ENCODE data around the gene CLSTN1.

CLSTN1 gene

DNA sequence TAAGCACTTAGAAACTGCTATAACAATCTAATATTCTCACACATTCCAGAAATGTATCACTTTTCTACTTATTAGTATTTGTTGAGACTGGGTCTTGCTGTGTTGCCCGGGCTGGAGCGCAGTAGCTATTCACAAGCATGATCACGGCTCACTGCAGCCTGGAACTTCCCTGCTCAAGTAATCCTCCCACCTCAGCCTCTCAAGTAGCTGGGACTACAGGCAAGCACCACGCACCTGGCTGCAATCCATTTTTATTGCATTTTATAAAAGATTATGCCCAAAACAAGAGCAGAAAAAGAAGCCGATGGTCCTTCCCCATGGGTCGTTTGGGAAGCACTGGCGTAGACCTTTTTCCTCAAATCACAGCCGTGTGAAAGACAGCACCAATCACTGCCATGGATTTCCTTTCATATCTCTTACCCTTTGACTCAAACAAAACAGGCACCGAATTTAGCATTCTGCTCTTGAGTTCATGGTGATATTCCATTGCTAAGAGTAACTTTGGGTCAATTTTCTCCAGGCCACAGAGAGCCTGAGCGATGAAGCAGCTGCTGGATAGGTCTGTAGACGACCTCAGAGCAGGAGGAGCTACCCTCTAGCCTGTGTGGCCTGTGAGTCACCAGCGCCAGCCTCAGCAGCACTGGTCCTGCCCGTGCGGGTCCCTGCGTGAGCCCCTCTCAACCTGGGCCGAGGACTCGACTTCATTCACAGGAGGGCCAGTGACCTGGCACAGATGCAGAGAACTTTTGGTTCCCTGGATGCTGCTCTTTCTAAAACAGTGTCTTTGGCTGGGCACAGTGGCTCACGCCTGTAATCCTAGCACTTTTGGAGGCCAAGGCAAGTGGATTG is 91.4 kb downstream of the CLSTN1 start:
- in situ Hi-C loops (cut with MboI; ENCODE audit: low sequenced_read_pairs), result no loop called here

DNA sequence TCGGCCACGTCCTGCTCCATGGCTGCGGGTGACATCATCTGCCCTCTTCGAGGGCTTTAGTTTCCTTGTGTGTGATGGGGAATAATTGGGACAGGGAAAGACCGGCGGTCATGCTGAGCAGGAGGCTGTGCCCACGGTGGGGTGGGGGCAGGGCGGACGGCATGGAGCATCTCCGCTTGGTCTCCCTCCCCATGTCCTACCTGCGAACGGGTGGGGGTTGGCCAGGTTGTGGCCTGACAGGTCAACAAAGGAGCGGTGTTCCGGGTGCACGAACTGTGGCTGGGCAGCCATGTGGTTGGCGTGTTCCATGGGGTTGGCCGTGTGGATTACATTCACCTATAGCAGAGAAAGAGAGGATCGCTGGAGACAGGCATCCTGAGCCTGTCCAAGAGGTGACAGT is 92.2 kb downstream of the CLSTN1 start:
- in situ Hi-C loops (cut with MboI; ENCODE audit: low sequenced_read_pairs), result no loop called here

DNA sequence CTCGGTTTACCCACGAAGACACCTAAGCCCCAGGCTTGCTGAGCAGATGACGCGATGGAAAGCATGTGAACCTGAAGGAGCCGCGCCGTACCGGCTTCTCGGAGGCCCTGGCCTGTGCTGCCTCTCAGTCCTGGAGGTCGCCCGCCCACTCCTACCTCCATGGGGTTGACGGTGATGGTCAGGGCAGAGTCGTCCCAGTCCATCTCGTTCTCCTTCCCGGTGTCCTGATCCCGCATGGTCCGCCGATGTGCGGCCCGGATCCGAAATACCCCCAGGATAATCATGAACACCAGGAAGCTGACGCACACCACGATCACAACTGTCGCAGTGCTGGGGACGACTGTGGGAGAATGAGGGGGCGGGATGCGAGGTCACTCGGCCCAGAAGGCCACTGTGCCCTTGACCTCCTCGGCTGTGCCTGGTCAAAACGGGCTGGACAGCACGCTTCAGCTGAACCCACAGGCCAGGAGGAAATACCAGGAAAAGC is 92.7 kb downstream of the CLSTN1 start:
- in situ Hi-C loops (cut with MboI; ENCODE audit: low sequenced_read_pairs), result no loop called here

DNA sequence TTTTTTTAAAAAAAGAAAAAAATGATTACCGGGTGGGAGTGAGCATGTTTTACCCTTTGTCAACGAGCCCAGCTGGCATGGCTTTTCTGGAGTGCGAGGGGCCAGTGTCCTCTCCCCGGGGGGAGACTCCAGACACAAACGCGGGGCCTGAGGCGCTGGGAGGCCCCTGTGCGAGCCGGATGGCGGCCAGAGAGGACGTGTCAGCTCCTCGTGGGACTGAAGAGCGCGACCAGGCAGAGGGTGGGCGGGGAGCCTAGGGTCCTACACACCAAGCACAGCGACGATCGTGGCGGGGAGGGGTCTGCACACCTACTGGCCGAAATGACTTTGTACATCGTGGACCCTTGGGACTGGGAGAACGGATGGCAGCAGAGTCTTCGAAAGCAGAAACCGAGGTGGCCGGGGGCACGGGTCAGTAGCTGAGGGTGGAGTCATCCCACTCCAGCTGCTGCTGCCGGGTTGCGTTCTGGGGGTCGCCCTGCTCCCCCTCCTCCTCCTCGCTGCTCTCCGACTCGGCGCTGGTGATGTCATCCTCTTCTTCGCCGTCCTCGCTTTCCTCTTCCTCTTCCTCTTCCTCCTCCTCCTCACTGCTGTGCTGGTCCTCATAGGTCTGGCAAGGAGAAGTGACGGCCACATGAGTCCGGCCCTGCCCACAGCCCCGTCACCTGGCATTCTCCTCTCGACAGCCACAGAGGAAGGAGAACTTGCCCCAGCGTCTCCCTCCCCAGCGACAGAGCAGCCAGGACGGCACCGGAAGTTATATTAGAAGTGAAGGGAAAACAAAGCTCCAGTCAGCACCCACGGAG is 93.5 kb downstream of the CLSTN1 start:
- in situ Hi-C loops (cut with MboI; ENCODE audit: low sequenced_read_pairs), result no loop called here

DNA sequence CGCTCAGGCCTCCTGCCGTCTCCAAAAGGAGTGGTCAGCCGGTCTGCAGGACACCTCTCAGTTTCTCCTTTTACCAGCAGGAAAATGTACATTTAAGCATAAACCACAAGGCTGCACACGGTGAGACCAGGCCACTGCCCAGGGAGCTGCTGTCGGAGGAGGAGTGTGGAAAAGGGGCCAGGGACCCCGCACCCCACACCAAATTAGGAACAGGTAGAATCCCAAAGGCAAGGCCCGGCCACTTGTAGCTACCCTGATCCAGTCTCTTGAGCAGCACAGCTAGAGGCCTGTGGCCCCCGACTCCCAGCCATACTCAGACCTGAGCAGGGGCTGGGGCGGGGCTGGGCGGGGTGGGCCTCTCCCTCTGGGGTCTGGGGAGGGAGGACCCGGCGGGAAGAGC is 94.2 kb downstream of the CLSTN1 start:
- in situ Hi-C loops (cut with MboI; ENCODE audit: low sequenced_read_pairs), result no loop called here

DNA sequence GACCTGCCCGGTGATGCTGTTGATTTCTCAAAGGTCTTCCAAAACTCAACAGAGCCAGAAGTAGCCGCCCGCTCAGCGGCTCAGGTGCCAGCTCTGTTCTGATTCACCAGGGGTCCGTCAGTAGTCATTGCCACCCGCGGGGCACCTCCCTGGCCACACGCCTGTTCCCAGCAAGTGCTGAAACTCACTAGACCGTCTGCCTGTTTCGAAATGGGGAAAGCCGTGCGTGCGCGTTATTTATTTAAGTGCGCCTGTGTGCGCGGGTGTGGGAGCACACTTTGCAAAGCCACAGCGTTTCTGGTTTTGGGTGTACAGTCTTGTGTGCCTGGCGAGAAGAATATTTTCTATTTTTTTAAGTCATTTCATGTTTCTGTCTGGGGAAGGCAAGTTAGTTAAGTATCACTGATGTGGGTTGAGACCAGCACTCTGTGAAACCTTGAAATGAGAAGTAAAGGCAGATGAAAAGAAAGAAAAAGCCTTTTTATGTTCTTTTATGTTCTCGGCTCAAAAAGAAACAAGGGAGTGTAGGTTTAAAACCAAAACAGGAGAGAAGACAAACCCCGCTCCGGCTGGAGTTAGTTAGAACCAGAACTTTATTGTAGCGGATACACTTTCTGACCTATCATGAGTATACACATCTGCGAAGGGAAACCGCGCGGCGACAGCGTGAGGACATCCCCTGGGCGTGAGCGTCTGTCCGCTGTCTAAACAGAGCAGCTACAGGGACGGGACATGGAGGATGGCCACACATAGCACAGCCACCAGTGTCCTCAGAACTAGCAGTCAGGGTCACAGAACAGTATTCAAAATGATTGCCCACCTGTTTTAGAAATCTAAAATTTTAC is 95.1 kb downstream of the CLSTN1 start:
- in situ Hi-C loops (cut with MboI; ENCODE audit: low sequenced_read_pairs), result no loop called here

DNA sequence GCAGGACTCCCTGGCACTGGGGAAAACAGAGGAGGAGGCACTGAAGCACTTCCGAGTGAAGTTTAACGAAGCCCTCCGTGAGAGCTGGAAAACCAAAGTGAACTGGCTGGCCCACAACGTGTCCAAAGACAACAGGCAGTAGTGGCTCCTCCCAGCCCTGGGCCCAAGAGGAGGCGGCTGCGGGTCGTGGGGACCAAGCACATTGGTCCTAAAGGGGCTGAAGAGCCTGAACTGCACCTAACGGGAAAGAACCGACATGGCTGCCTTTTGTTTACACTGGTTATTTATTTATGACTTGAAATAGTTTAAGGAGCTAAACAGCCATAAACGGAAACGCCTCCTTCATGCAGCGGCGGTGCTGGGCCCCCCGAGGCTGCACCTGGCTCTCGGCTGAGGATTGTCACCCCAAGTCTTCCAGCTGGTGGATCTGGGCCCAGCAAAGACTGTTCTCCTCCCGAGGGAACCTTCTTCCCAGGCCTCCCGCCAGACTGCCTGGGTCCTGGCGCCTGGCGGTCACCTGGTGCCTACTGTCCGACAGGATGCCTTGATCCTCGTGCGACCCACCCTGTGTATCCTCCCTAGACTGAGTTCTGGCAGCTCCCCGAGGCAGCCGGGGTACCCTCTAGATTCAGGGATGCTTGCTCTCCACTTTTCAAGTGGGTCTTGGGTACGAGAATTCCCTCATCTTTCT is 96.7 kb downstream of the CLSTN1 start:
- in situ Hi-C loops (cut with MboI; ENCODE audit: low sequenced_read_pairs), result no loop called here

DNA sequence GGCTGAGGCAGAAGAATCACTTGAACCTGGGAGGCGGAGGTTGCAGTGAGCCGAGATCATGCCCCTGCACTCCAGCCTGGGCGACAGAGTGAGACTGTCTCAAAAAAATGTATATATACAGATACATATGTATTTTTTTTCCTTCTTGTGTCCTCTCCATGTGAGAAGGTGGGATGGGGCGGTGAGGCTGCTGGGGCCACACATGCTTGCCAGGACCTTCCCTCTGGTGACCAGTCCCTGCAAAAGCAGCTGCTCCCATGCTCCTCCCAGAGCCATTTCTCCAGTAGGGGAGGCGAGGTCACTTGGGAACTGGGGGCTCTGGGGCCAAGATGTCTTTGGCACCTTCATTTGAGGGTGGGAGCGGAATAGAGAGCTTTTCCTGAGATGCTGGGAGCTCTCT is 97.4 kb downstream of the CLSTN1 start:
- in situ Hi-C loops (cut with MboI; ENCODE audit: low sequenced_read_pairs), result no loop called here

DNA sequence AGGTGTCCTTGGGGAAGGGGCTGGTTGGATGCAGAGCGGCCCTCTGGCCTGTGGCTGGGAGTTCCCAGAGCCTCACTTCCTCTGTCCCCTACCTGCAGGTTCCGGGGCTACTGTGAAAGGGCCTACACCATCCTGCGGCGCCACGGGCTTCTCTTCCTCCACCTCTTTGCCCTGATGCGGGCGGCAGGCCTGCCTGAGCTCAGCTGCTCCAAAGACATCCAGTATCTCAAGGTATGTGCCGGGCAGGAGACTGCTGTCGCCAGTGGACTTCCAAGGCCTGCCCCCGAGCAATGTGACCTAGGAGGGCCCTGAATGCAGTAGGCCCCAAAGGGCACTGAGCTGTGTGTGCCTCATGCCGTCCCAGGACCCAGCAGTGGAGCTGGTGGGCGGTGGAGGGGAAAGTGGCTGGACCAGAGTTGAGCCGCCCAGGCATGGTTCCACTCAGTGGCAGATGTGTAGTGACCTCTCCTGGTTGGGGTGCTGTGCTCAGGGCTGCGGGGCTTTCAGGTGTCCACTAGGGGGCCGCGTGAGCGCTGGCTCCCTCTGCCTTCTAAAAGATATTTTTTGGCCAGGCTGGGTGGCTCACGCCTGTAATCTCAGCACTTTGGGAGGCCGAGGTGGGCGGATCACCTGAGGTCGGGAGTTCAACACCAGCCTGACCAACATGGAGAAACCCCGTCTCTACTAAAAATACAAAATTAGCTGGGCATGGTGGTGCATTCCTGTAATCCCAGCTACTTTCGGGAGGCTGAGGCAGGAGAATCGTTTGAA is 98.9 kb downstream of the CLSTN1 start:
- in situ Hi-C loops (cut with MboI; ENCODE audit: low sequenced_read_pairs), result no loop called here

DNA sequence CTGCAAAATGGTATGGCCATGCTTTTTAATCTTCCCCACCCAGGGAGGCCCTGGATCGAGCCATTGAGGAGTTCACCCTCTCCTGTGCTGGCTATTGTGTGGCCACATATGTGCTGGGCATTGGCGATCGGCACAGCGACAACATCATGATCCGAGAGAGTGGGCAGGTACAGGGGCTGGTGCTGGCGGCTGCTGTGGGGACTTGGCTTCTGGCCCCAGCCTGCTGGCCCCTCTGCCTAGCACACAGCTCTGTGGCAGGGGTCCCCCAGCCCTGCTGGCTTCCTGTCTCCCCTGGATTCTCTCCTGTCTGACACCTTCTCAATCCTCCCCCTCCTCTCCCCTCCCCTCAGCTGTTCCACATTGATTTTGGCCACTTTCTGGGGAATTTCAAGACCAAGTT is 99.8 kb downstream of the CLSTN1 start:
- in situ Hi-C loops (cut with MboI; ENCODE audit: low sequenced_read_pairs), result no loop called here

DNA sequence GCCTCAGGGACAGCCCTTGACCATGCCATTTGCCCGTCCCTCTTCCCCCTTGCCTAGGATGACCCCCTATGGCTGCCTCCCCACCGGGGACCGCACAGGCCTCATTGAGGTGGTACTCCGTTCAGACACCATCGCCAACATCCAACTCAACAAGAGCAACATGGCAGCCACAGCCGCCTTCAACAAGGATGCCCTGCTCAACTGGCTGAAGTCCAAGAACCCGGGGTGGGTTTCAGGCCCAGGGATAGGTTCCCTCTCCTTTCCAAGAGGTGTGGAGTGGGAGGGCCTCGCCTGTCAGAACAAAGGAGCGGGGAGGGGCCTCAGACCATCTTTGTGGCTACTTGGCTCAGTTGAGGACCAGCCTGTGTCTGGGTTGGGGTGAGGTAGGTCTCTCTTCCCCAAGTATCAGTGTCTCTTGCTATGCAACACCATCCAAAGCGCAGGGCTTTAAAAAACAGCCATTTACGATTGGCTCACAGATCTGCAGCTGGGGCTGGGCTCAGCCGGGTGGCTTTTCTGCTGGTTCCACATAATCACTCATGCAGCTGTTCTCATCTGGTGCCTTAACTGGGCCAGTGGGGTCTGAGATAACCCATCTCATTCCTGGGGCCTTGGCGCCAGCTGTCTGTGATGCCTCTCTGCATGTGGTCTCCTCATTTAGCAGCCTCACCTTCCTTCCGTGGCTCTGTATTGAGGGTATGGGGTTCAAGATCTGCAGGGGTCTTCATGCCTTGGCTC is 100.5 kb downstream of the CLSTN1 start:
- in situ Hi-C loops (cut with MboI; ENCODE audit: low sequenced_read_pairs), result no loop called here

DNA sequence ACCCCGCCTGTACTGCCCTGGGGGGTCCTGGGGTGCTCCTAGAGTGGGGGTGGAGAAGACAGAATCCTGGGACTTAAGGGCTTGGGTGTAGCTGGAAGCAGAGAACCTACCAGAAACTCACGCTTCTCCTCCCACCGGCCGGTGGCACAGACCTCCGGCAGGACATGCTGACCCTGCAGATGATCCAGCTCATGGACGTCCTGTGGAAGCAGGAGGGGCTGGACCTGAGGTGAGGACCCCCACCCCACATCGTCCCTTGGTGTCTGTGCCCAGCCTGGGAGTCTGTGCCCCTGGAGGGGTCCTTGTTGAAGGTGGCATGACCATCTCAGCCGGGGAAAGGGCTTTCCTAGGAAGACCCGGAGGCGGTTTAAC is 101.4 kb downstream of the CLSTN1 start:
- in situ Hi-C loops (cut with MboI; ENCODE audit: low sequenced_read_pairs), result no loop called here

DNA sequence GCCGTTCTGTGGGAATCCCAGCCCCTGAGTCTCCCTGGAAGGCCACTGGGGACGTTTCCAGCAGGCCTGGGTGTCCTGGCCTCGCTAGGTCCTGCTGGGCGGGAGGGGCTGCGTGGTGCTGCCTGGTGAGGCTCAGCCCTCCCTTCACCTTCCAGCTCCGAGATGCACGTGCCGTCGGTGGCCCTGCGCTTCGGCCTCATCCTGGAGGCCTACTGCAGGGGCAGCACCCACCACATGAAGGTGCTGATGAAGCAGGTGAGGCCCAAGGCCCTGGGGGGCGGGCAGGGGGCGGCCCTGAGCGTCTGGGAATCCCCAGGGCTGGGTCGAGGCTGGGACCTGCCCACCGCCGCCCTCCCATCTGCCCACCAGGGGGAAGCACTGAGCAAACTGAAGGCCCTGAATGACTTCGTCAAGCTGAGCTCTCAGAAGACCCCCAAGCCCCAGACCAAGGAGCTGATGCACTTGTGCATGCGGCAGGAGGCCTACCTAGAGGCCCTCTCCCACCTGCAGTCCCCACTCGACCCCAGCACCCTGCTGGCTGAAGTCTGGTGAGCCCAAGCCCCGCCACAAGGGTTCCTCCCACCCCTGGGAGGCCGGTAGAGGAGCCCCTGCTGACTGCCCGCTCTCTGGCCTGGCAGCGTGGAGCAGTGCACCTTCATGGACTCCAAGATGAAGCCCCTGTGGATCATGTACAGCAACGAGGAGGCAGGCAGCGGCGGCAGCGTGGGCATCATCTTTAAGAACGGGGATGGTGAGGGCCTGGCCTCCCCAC is 102.0 kb downstream of the CLSTN1 start:
- in situ Hi-C loops (cut with MboI; ENCODE audit: low sequenced_read_pairs), result no loop called here

DNA sequence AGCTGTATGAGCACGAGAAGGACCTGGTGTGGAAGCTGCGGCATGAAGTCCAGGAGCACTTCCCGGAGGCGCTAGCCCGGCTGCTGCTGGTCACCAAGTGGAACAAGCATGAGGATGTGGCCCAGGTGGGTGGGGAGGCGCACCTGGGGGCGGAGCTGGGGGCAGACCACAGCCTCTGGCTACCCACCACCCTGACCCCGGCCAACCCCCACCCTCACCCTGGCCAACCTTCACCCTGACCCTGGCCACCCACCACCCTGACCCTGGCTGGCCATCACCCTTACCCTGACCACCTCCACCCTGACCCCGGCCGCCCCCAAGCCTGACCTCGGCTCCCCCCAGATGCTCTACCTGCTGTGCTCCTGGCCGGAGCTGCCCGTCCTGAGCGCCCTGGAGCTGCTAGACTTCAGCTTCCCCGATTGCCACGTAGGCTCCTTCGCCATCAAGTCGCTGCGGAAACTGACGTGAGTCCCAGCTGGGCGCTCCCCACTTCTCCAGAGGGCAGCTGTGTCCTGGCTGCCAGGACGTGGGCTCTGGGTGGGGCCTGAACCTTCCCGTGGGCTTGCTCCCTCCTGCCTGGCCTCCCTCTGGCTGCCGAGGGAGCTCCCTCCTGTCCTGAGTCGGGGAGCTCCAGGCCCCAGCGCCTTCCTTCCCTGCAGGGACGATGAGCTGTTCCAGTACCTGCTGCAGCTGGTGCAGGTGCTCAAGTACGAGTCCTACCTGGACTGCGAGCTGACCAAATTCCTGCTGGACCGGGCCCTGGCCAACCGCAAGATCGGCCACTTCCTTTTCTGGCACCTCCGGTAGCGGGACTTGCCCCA is 102.8 kb downstream of the CLSTN1 start:
- in situ Hi-C loops (cut with MboI; ENCODE audit: low sequenced_read_pairs), result no loop called here

DNA sequence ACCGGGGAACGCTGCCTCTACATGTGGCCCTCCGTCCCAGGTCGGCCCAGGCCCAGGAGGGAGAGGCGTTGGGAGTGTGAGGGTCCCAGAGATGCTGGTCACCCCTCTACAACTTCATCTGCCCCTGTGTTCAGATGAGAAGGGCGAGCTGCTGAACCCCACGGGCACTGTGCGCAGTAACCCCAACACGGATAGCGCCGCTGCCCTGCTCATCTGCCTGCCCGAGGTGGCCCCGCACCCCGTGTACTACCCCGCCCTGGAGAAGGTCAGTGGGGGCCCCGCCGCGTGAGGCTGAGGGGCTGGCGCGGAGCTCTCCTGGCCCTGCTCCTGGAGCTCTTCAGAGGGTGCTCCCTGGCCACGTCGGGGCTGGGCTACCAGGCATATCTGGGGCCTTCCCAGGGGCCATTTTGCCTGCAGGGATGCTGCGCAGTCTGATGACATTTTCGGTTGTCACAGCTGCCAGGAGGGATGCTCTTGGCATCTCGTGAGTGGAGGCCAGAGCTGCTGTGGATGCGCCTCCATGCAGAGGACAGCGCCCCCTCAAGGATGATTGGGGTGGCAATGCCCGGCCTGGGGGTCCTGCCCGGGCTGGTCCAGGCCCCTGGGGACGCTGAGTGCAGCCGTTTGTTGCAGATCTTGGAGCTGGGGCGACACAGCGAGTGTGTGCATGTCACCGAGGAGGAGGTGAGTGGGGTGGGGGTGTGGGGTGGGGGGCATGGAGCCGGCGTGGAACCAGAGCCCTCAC is 103.6 kb downstream of the CLSTN1 start:
- in situ Hi-C loops (cut with MboI; ENCODE audit: low sequenced_read_pairs), result no loop called here

DNA sequence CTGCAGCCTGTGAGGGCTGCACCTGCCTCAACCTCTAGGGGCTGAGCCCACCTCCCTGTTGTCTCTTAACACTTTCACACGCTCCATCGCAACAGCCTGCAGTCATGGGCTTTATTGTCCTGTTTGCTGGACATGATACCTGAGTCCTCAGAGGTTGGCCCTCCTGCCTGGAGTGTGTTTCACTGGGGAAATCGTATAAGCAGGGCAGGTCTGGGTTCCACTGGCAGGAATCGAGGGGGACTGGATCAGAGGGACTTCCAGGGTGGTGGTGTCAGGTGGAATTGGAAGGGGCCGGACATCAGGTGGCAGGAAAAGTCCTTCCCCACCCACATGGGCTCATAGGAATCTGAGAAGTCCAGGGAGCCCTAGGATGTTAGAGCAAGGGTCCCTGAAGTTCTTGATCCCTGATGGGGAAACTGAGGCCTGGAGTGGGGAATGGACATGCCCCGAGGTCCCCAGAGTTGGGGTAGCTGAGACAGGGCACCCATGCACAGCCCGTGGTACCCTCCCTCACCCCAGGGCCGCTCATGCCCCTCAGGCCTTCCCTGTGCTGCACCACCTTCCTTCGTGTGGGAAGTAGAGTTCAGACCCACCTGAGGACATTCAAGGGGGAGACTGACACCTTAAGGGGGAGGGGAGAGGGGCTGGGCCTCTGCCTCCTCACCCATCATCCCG is 105.6 kb downstream of the CLSTN1 start:
- in situ Hi-C loops (cut with MboI; ENCODE audit: low sequenced_read_pairs), result no loop called here
